H1 (cell line): Measurements from ENCODE around the gene CDK5RAP3. TPM values are rescaled to one million over a fixed set of nuclear protein-coding genes. Genes with fewer than 3 reads are reported as not detected.

Experiments used
- CEBPB ChIP-seq: IDR thresholded peaks from 2 replicates; pipeline ENCODE4 v1.6.1; 2012; ENCODE audit warnings: low read depth, low read length
- CTBP2 ChIP-seq: IDR thresholded peaks from 2 replicates; pipeline ENCODE4 v1.7.0; 2011; ENCODE audit warnings: borderline replicate concordance, mild to moderate bottlenecking, moderate library complexity, mixed read lengths, low read length; ENCODE audit not compliant: insufficient read depth, insufficient read length
- EGR1 ChIP-seq: IDR thresholded peaks from 2 replicates; pipeline ENCODE4 v1.6.1; 2011; ENCODE audit warnings: low read depth, low read length, borderline replicate concordance
- EZH2 ChIP-seq: fragments of 200-600 bp; sonication (generic); IDR thresholded peaks from 2 replicates; pipeline ENCODE4 v1.7.1; 2012; ENCODE audit warnings: low read depth, mild to moderate bottlenecking, moderate library complexity, low read length, inconsistent platforms; ENCODE audit not compliant: severe bottlenecking
- NRF1 ChIP-seq: IDR thresholded peaks from 2 replicates; pipeline ENCODE4 v1.6.1; 2011; ENCODE audit warnings: mild to moderate bottlenecking, low read depth, low read length, improper control_type of control experiment
- RNF2 ChIP-seq: fragments of 200-900, 300-1000 bp; sonication (generic); IDR thresholded peaks from 2 replicates; pipeline ENCODE4 v1.7.1; 2016; ENCODE audit warnings: borderline replicate concordance, low read depth, mild to moderate bottlenecking, antibody characterized with exemption, low read length; ENCODE audit not compliant: poor library complexity, severe bottlenecking; ENCODE audit errors: missing control alignments
- SIRT6 ChIP-seq: IDR thresholded peaks from one replicate; pipeline ENCODE4 v1.7.1; 2012; ENCODE audit warnings: low read length, inconsistent platforms
- TEAD4 ChIP-seq: IDR thresholded peaks from 2 replicates; pipeline ENCODE4 v1.6.1; 2012; ENCODE audit warnings: low read depth, low read length, inconsistent platforms, mixed read lengths
- polyA plus RNA-seq, 7 experiments: library from polyadenylated mRNA; depleted of rRNA in 3 of 7; stranded (reverse) in 5 of 7; unstranded in 2 of 7; fragments of >200 nt in 5 of 7; fragments of 200-250 nt in 2 of 7; gene quantifications; 1 replicate in 5 of 7; 2 replicates in 1 of 7; 4 replicates in 1 of 7; pipeline versions ENCODE4 v1.2.1 to v1.2.3, GENCODE V29; 2011 to 2013; ENCODE audit warnings: missing spikeins in 2 of 7, mixed read lengths in 2 of 7
- total RNA-seq: library from RNA; stranded (reverse); fragmentation: NEBNext Ultra II Directional; extraction: Animal tissue kit (Norgen Biotek cat#: 25700); gene quantifications from 2 replicates; pipeline ENCODE4 v1.2.1, GENCODE V29; 2021
- TF ChIP-seq, protein P1 (sequence below): fragments of 300-600 bp; sonication (generic); IDR thresholded peaks from 2 replicates; pipeline ENCODE4 v1.7.1; 2012; ENCODE audit warnings: low read length, moderate library complexity, mild to moderate bottlenecking, inconsistent platforms; ENCODE audit not compliant: insufficient replicate concordance

Gene CDK5RAP3
- total and polyA plus RNA-seq, 2 of the 8 experiments (the other 6 are each of a cell fraction or from before 2014, with no cell fraction given): 88.2 to 93.2 TPM

DNA sequence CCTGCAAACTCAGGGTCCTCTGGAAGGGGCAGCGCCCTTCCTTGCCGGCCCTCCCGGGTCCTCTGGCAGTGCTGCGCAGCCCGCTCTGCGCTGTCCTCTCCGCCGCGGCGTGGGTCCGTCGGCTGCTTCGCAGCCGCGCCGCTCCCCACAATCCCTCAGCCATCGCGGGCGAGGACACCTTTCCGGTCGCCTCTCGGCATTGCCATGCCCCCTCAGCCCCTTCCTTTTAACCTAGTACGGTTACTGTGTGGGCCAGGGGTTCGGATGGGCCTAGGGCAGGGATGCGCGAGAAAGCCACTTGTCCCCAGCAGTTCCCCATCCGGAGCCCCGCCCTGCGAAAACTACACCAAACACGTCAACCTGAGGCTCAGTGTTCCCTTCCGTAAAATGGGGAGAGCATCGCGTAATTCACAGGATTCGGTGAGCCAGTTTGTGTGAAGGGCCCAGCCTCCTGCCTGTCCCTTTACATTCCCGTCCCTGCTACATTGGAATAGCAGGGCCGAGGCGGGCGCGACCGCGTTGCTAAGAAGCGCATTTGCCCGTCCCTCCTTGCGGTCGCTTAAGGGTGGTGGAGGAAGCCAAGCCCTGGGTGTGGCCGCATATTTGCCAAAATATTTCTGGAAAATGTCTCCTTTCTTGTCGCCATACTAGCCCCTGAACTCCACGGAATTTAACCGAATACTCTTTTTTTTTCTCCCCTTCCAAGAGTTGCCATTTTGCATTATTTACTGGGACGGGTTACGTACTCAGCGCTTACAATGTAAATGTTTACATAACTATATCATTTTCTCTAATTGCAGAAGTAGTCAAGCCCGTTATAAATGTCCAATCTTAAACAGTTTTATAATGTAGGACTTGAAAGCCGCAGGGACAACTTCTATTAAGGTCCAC lies 53.5 kb downstream of the CDK5RAP3 start (continued):
- TF ChIP-seq, protein P1, sequence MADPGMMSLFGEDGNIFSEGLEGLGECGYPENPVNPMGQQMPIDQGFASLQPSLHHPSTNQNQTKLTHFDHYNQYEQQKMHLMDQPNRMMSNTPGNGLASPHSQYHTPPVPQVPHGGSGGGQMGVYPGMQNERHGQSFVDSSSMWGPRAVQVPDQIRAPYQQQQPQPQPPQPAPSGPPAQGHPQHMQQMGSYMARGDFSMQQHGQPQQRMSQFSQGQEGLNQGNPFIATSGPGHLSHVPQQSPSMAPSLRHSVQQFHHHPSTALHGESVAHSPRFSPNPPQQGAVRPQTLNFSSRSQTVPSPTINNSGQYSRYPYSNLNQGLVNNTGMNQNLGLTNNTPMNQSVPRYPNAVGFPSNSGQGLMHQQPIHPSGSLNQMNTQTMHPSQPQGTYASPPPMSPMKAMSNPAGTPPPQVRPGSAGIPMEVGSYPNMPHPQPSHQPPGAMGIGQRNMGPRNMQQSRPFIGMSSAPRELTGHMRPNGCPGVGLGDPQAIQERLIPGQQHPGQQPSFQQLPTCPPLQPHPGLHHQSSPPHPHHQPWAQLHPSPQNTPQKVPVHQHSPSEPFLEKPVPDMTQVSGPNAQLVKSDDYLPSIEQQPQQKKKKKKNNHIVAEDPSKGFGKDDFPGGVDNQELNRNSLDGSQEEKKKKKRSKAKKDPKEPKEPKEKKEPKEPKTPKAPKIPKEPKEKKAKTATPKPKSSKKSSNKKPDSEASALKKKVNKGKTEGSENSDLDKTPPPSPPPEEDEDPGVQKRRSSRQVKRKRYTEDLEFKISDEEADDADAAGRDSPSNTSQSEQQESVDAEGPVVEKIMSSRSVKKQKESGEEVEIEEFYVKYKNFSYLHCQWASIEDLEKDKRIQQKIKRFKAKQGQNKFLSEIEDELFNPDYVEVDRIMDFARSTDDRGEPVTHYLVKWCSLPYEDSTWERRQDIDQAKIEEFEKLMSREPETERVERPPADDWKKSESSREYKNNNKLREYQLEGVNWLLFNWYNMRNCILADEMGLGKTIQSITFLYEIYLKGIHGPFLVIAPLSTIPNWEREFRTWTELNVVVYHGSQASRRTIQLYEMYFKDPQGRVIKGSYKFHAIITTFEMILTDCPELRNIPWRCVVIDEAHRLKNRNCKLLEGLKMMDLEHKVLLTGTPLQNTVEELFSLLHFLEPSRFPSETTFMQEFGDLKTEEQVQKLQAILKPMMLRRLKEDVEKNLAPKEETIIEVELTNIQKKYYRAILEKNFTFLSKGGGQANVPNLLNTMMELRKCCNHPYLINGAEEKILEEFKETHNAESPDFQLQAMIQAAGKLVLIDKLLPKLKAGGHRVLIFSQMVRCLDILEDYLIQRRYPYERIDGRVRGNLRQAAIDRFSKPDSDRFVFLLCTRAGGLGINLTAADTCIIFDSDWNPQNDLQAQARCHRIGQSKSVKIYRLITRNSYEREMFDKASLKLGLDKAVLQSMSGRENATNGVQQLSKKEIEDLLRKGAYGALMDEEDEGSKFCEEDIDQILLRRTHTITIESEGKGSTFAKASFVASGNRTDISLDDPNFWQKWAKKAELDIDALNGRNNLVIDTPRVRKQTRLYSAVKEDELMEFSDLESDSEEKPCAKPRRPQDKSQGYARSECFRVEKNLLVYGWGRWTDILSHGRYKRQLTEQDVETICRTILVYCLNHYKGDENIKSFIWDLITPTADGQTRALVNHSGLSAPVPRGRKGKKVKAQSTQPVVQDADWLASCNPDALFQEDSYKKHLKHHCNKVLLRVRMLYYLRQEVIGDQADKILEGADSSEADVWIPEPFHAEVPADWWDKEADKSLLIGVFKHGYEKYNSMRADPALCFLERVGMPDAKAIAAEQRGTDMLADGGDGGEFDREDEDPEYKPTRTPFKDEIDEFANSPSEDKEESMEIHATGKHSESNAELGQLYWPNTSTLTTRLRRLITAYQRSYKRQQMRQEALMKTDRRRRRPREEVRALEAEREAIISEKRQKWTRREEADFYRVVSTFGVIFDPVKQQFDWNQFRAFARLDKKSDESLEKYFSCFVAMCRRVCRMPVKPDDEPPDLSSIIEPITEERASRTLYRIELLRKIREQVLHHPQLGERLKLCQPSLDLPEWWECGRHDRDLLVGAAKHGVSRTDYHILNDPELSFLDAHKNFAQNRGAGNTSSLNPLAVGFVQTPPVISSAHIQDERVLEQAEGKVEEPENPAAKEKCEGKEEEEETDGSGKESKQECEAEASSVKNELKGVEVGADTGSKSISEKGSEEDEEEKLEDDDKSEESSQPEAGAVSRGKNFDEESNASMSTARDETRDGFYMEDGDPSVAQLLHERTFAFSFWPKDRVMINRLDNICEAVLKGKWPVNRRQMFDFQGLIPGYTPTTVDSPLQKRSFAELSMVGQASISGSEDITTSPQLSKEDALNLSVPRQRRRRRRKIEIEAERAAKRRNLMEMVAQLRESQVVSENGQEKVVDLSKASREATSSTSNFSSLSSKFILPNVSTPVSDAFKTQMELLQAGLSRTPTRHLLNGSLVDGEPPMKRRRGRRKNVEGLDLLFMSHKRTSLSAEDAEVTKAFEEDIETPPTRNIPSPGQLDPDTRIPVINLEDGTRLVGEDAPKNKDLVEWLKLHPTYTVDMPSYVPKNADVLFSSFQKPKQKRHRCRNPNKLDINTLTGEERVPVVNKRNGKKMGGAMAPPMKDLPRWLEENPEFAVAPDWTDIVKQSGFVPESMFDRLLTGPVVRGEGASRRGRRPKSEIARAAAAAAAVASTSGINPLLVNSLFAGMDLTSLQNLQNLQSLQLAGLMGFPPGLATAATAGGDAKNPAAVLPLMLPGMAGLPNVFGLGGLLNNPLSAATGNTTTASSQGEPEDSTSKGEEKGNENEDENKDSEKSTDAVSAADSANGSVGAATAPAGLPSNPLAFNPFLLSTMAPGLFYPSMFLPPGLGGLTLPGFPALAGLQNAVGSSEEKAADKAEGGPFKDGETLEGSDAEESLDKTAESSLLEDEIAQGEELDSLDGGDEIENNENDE: no peak
- TF ChIP-seq CTBP2 (no peak), SIRT6 (no peak), EZH2 (peak; percentile 72), TEAD4 (0 out of 2 replicates have a peak, but pooled peaks have one; percentile 3), CEBPB (no peak), RNF2 (no peak), EGR1 (no peak), NRF1 (no peak)
